Activated naive CD4-positive, alpha-beta T cell treated with Interleukin-2 at 50 U/mL for 16 hours (primary cell): ENCODE measurements around the gene ADARB2.
"Not testable (repeated sequence)": the region's sequence is repeated elsewhere in the genome, so short reads cannot be mapped to it uniquely, and the experiment has no call there.

Experiments used
- DNase-seq: peaks from one replicate; pipeline ENCODE4 v3.0.0-alpha.2; 2020

Gene ADARB2

DNA sequence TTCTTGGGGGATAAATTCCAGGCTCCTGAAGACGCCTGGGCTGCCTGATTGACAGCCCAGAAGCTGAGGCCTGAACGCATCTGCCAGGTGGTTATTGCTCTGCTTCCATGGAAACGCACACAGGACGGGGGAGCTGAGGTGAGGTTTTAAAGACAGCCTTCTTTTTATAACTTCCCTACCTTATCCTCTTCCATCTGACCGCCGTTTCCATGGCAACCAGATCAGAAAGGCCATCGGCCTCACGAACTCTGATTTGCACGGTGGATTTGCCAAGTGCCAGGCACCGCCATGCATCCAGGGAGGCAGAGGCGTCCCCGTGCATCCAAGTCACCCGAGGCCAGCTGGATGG, 260.9 kb downstream of the ADARB2 start:
- no peak for DNase-seq

DNA sequence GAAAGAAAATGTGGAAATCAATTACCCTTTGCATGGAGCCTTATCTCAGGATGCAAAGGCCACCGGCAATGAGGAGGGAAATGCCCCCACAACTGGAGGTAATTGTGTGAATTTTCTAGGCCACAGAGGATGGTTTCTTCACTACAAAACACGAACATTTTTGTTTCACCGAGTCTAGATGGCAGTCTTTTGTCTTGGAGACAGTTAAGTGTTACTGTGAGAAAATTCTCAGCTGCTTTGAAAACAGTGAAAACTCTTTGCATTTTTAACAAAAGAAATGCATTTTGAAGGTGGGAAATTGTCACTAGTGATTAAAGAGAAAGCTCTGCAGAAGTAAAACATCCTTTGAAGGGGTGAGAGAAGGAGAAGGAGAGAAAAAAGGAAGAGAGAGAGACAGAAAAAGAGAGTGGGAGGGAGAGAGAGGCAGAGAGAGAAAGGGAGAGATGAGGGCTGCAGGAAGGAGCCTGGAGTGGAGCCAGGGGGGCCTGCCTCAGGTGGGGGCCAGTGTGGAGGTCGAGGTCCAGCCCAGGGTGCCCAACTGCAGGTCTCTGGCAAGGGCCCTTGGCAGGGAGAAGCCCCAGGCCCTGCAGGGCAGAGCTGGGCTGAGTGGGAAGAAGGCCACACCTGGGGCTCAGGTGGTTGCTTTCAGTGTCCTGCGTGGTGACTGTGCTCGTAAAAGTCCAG, 261.4 kb downstream of the ADARB2 start:
- DNase-seq = no peak

DNA sequence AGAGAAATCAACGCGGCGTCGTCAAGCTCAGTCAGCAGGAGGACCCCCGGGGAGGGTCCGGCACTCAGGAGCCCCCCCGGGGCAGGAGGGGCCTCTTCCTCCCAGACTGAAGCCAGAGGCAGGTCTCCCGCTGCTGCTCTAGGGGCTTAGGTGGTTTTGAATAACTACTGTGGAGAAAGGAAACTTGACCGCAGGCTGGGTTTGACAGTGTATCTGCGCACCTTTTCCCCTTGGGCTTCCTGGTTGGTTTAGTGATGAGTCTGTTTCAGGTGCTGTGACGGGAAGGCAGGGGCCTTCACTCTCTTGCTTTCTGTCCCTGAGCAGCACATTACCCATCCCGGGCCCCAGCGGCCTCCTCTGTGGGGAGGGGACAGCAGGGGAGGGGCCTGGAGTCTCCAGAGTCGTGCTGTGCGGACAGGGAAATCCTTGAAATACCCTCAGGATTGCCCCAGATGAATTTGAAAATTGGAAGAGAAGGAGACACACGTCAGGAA, 262.2 kb downstream of the ADARB2 start:
- no peak for DNase-seq

DNA sequence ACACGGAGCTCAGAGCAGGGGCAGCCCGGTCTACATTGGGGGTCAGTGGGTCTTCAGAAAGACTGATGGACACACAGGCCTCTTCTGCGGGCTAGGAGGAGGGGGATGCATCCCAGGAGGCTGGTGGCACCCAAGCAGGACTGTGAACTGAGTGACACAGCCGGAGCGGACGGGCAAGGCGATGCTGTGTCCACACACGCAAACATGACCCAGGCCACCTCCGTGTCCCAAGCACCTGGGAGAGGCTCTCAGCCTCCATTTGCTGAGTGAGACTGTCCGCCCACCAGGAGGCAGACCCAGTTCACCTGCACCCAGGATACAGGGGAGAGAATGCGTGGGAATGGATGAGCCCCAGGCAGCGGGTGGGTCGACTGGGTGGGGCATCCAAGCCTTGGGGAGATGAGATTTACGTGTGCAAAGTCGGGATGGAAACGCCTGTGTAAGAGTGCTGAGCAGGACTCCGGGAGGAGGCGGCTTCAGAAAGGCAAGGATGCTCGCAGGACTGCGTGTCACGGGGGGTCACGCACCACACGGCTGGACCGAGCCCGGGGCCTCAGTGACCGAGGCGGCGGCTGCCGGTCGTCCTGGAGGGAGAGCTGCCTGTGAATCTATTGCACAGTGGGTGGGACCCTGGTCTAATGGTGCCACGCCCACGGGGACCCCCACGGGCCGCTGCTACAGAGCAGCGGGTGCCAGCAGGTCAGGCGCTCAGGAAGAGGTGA, 262.8 kb downstream of the ADARB2 start:
- no peak for DNase-seq

DNA sequence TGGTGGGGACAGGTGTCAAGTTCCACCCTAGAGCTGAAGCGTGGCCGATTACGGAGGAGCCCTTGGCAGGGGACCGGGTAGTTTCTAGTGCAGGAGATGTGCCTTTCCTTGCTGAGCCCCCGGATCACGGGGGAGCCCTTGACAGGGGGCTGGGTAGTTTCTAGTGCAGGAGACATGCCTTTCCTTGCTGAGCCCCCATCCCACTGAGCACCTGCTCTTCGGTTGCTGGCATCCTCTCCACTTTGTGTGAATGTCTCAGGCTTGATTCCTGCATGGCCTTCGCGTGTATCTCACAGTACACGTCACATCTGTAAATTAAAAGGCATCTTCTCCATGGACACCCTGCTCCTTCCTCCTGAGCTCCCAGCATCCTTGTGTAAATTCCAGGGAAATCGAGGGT, 263.5 kb downstream of the ADARB2 start:
- DNase-seq = no peak

DNA sequence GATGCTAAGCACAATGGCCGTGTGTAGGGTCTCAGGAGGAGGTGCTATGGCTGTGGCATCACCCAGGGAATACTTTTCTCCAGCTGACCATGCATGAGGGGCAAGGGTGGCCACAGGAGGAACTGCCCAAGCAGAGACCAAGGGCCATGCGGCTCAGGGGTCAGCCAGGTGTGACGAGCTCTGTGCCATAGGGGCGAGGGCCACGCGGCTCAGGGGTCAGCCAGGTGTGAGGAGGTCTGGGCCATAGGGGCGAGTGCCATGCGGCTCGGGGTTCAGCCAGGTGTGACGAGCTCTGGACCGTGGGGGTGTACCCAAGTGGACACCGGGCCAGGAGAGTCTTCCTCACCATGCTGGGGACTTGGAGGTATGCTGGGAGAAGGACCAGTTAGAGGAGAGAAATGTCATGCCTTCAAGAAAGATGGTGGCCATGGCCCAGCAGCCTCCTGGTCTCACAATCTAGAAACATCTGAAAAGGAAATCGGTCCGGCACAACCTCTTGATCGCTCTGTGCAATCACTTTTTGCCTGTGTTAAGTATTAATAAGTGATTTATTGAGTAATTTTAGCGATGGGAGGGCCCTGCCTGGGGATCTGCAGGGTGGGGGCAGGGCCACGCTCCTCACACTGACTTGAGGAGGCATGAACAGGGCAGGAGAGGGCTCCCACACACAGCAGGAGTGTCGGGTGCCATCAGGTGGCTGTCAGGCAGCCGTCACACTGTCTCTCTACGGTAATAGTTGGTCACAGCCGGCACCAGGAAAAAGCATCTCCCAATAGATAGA, 265.0 kb downstream of the ADARB2 start:
- DNase-seq = no peak

DNA sequence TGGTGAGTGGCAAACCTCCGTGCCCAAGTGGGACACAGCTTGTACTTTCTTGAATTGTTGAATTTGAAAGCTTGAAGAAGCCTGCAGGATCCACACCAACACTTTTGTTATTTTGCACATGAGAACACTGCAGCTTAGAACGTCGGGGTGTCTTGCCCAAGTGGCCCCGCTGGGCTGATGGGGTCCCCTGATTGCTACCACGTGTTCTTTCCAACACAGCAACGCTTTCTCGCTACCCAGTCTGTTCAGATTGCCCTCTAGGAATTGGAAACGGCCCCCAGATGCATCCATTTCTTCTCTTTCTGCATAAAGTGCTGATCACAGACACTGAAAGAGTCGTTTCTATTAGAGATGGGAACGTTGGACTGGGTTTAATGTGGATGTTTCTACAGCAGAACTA, 268.5 kb downstream of the ADARB2 start:
- no peak for DNase-seq

DNA sequence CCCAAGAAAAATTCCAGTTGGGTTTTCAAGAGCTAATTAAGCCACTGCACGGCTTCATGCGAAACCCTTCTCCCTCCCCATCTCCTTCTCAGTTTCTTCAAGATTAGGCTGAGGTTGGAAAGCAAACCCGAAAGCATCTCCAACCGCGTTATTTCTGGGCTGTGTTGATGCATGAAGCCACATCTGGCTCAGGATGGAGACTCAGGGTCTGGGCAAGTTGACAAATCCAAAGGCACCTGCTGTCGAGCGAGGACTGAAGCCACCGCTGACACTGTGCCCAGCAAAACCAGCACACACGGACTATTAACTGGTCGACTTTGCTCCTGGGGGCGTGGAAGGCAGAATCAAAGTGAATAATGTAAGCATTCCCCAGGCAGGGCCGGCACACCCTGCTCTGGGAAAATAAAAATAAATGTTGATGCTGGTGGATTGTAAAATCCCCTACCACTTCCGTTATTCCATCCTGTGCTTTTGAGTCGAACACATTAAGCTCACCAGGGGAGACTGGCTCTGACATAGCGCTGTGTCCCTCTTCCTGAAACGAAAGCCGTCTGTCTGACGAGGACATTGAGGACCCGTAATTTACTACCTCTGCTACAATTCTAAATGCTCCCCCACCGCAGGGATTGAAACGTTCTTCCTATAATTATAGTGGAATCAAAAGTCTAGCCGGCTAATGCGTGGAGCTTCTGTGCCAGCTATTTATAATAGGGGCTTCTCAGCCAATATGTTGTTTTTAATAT, 269.8 kb downstream of the ADARB2 start:
- DNase-seq = no peak

DNA sequence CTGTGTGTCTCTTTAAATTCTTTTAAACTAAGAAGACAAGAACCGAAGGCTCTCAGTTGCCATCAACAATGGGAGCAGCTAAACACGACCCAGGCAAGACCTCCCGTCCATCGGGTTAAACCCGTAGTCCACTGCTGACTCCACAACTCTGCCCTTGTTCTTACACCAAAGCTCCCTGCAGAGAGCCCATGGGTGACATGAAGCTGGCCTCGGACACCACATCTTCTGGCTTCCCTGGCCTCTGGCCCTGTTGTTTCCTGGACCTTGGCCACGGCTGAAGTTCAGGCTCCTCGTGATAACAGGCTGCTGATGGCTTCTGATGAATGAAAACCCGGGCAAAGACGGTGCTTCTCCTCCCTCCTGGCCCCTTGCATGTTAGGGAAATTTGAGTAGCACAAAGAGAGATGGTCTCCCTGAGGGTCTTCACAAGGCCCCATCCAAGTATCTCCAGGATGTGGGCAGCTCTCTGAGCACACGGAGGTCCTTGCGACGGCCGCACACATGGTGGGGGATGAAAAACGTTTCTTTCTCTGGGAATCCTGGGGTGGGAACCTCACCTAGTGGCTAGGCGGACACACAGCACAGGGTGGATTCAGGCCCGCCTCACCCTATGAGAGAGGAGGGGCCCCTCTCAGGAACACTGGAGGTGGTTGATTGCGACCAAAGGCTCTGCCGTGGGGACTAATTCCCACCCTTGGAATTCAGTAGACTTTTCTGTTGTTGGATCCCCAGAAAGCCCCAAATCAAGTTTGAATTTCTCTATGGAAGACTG, 271.1 kb downstream of the ADARB2 start:
- no peak for DNase-seq

DNA sequence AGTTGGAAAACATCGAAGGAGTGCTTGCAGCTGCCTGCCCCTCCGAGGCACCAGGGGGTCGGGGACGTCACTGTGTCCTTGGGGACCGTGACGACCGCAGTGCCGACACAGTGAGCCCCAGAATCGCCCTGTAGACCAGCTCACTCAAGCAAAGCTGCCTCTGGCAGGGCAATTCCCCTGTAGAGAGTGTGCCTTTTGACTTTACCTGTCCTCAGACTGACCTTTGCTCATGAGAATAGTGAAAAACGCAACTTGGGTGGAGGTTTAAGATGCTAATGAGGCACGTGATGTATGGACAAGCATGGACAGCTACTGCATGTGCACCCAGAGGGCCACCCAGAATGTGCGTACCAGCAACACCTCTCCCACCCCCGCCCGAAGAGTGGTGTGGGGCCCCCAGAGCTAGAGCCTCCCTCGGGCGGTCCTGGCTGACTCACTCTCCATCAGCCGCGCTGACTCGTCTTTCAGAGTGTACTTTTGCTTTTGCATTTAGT, 271.9 kb downstream of the ADARB2 start:
- DNase-seq = no peak

DNA sequence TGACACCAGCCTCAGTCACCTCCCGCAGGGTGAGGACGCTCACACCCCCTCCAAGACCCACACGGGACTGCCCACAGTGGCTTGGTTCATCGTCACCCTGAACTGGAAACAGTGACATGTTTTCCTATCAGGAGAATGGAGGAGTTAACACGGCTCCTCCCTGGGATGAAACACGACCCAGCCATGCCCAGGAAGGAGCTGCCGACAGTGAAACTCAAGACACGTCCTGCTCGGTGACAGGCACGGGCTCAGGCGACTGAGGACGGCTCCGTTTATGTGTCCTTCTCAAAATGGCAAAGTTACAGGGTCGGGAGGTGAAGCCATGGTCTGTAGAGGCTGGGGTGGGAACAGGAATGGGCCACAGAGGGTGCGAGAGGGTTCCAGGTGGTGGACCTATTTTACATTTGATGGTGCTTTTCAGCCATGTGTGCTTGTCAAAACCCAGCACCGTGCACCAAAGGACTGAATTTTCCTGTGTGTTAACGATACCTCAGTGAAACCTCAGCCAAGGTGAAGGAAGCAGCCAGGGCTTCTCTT, 272.4 kb downstream of the ADARB2 start:
- no peak for DNase-seq

DNA sequence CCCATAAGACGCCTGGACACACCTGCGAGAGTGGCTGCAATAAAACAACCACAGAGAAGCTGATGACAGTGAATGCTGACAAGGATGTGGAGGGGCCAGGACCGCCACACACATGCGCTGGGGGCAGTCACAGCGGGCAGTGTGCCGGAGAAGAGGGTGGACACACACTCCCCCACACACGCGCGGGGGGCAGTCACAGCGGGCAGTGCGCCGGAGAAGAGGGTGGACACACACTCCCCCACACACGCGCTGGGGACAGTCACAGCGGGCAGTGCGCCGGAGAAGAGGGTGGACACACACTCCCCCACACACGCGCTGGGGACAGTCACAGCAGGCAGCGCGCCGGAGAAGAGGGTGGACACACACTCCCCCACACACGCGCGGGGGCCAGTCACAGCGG, 273.4 kb downstream of the ADARB2 start:
- DNase-seq = not testable (repeated sequence)

DNA sequence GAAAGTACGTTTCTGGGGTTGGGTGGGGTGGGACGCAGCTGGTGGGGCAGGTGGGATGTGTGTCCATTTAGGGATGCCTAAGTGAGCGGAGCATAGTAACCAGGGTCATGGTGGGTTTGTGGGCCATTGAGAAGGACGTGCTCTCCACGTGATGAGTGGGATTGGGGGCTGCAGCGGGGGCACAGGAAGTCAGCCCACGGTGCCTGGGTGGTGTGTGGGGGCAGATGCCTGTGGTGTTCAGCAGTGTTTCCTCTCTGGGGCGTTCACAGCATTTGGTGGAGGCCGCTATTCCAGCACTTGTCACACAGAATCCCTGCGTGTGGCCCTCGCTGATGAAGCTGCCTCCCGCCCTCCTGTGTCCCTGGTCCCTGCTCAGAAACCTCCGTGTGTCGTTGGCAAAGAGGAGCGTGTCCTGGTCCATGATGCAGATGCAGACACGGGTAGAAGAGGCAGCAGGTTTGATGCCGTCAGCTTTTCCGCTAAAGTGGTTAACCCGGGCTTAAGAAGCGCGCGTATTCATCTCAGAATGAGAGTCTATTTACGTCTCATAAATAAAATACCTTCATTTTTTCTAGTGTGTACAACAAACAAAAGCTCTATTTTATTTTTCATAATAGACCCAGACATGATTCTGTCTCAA, 274.2 kb downstream of the ADARB2 start:
- DNase-seq = no peak

DNA sequence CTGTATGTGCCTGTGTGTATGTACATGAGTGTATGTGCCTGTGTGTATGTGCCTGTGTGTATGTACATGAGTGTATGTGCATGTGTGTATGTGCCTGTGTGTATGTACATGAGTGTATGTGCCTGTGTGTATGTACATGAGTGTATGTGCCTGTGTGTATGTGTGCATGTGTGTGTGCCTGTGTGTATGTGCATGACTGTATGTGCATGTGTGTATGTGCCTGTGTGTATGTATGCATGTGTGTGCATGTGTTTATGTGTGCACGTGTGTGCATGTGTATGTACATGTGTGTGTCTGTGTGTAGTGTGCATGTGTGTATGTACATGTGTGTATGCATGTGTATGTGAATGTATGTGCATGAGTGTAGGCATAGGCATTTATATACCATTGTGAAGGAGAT, 274.8 kb downstream of the ADARB2 start:
- no peak for DNase-seq

DNA sequence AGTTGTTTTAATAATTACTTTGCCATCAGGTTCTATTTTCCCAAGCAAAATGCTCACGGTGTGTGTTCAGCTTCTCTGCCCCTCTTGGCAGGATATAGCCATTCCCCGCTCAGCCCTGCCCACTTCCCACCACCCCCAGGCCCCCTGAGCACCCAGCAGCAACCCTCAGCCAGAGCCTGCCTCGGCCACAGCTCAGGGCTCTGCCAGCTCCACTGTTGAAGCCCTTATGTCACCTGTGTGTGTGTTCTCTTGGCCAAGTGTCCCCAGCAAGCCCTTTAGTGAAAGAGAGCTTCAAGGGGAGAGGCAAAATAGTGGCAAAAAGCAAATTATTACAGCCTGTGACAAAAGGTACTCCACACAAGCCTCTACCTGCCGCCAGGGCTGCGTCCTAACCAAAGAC, 275.3 kb downstream of the ADARB2 start:
- DNase-seq = no peak

DNA sequence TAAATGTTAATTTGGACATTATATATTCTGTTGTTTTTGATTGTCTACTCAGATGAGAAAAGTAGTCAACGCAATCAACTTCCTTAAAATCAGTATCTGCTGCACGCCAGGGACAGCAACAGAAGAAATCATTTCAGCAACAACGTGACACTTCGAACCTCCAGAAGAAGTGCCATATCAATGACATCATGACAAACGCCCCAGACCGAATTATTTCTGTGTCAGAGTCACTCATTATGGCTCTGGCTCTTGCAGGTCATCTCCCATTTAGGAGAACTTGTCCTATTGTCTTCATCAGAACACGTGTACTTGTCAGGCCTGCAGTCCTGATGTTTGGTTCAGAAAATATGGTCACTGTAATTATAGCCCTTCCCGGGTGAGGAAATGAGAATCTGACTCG, 276.3 kb downstream of the ADARB2 start:
- no peak for DNase-seq

DNA sequence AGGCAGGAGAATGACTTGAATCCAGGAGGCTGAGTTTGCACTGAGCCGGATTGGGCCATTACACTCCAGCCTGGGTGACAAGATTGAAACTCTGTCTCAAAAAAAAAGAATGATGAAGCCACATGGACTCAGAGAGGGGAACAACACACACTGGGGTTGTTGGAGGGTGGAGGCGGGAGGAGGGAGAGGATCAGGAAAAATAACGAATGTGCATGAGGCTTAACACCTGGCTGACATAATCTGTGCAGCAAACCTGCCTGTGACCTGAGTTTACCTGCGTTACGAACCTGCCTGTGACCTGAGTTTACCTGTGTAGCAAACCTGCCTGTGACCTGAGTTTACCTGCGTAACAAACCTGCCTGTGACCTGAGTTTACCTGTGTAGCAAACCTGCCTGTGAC, 277.7 kb downstream of the ADARB2 start:
- not testable (repeated sequence) for DNase-seq

DNA sequence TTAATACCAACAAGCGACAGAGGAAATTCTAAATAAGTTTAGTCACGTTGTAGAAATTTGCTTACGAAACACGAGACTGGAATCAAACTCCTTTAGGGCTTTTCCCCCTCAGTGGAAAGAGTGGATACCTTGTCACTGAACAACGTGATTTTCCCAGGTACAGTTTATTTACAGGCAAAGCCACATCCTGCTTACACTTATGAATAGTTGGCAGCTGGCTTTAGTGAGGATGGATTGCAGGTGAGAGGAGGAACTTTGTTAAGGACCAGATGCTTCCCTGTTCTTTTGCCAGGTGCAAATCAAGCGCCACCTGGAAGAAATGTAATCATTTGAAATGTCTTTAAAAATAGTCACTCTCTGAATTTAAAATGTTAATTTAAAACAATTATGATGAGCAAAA, 282.4 kb downstream of the ADARB2 start:
- no peak for DNase-seq

DNA sequence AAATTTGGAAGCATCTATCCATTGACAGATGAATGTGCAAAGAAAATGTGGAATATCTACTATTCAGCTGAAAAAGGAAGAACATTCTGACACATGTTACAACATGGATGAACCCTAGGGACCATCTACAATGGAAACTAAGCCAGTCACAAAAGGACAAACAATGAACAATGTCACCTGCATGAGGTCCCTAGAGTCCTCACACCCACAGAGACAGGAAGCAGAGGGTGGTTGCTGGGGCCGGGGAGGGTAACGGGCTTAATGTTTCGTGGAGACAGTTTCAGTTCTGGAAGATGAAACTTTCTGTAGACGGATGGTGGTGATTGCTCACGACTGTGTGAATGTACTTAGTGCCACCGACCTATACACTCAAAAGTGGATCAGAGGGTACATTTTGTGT, 282.9 kb downstream of the ADARB2 start:
- no peak for DNase-seq

DNA sequence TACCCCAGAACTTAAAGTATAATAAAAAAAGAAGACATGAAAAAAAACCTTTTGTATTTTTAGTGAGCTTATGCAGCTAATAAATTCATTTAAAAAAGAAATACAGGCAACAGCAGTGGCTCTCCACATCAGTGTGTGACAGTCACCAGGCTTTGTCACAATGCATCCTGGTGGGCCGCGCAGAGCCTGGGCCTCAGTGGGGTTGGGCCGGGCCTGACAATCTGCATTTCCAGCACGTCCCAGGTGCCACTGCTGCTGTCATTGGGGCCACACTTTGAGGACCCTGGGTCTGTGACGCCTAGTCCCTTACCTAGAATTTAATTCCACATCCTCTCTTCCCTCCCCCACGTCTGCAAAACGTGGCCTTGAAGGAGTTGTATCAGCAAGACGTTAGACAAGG, 284.5 kb downstream of the ADARB2 start:
- no peak for DNase-seq

DNA sequence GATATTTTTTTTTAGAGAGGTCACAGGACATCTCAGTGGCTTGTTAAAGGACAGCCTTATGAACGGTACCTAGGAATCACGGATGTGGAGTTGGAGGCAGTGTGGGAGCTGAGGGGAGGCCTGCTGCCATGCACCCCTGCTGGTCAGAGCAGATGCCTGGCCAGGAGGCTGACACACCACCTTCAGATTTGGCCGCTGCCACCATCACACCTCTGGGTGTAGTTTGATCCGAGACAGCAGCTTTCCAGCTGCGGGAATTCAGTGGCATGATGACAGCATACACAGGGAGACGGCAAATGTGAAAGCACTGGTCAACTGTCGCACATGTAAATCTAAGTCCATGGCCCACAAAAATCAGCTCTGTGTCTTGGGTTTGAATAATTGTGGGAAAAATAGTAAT, 285.4 kb downstream of the ADARB2 start:
- DNase-seq = no peak
